Middle frontal gyrus (tissue), 1 donor: ENCODE data around the gene STEAP4.
"Not testable (repeated sequence)": the region's sequence is repeated elsewhere in the genome, so short reads cannot be mapped to it uniquely, and the experiment has no call there.

Experiments used
- DNase-seq: peaks from one replicate; pipeline ENCODE4 v3.0.0-alpha.2; 2015; ENCODE audit warnings: low spot score; ENCODE audit errors: extremely low spot score

The STEAP4 gene

GRCh38 chr7:88269586-88269985 is 37.1 kb downstream of the STEAP4 start:
- DNase-seq, result no peak

GRCh38 chr7:88268858-88269257 is 37.8 kb downstream of the STEAP4 start:
- DNase-seq, result no peak

GRCh38 chr7:88268051-88268450 is 38.6 kb downstream of the STEAP4 start:
- DNase-seq, result no peak

- no peak for DNase-seq
Observed at GRCh38 chr7:88267421-88267820, 39.3 kb downstream of the STEAP4 start.

GRCh38 chr7:88264987-88265386 is 41.7 kb downstream of the STEAP4 start:
- not testable (repeated sequence) for DNase-seq

- no peak for DNase-seq
Observed at GRCh38 chr7:88262562-88262961, 44.1 kb downstream of the STEAP4 start.

GRCh38 chr7:88260719-88261118 is 46.0 kb downstream of the STEAP4 start:
- no peak for DNase-seq

GRCh38 chr7:88259656-88260380 is 46.9 kb downstream of the STEAP4 start:
- no peak for DNase-seq

GRCh38 chr7:88258296-88258695 is 48.4 kb downstream of the STEAP4 start:
- not testable (repeated sequence) for DNase-seq

- no peak for DNase-seq
Observed at GRCh38 chr7:88256906-88257305, 49.8 kb downstream of the STEAP4 start.

- no peak for DNase-seq
Observed at GRCh38 chr7:88254721-88255424, 51.8 kb downstream of the STEAP4 start.

- no peak for DNase-seq
Observed at GRCh38 chr7:88253640-88254039, 53.1 kb downstream of the STEAP4 start.

GRCh38 chr7:88244258-88244657 is 62.4 kb downstream of the STEAP4 start:
- DNase-seq, result no peak

GRCh38 chr7:88243345-88243909 is 63.3 kb downstream of the STEAP4 start:
- peak; percentile 46 for DNase-seq

GRCh38 chr7:88239852-88240251 is 66.8 kb downstream of the STEAP4 start:
- no peak for DNase-seq

- no peak for DNase-seq
Observed at GRCh38 chr7:88233828-88234227, 72.9 kb downstream of the STEAP4 start.

GRCh38 chr7:88230646-88231045 is 76.0 kb downstream of the STEAP4 start:
- DNase-seq, result no peak

- no peak for DNase-seq
Observed at GRCh38 chr7:88229302-88229995, 77.2 kb downstream of the STEAP4 start.

- no peak for DNase-seq
Observed at GRCh38 chr7:88226886-88227516, 79.7 kb downstream of the STEAP4 start.

GRCh38 chr7:88226201-88226600 is 80.5 kb downstream of the STEAP4 start:
- DNase-seq, result no peak

- no peak for DNase-seq
Observed at GRCh38 chr7:88224601-88225275, 82.0 kb downstream of the STEAP4 start.
